ENCODE results near the gene ATP1B2. TPM values are rescaled to one million over a fixed set of nuclear protein-coding genes. Genes with fewer than 3 reads are reported as not detected.

The ATP1B2 gene
- total and polyA plus RNA-seq, 2 of the 8 experiments (the other 6 are each of a cell fraction or from before 2014, with no cell fraction given), result 9.1 to 21.0 TPM

DNA sequence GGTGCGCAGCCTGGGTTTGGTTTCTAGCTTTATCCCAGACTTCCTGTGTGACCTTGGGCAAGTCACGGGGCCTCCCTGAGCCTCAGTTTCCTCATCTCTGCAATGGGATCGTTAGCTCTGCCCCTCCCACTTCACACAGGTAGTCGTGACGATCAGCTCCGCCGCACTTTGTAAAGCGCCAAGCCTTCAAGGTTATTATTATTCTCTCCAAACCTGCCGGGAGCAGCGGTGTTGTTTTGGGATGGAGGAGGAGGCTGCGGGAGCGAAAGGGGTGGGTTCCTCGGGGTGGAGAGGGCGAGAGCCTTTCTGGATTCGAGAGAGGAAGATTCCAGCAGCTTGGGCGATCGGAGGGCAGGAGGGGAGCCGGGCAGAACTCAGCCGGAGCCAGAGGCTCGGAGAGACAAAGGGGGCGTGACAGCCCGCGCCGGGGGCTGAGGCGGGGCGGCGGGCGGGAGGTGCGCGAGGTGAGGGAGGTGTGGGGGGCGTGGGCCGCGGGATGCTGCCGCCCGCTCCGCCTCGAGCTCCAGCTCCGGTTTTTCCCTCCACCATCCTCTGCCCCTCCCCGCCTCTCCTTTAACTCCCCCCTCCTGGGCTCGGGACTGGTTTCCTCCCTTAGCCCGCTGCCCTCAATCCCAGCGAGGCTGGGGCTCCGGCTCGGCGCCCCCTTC lies 54.0 kb downstream of the ATP1B2 start, which contains the start of gene EFNB3:
EFNB3 (plus strand) TSS at position 602 of the 668 bp plus-strand sequence. CDS start 397 bp downstream, outside the sequence.
- no peak within 1 kb of the TSS; the same call in 1 of the 2 replicates for H3K27ac ChIP-seq (ENCODE audit: low read depth, low read length)
- no peak for TF ChIP-seq RAD21 (IDR thresholded peaks at IDR 0.05 in 1 of 2, conservative IDR thresholded peaks at IDR 0.05 in 1 of 2; ENCODE audit: low read depth in 2 of 2, low read length in 2 of 2)
- TF ChIP-seq, protein P1, sequence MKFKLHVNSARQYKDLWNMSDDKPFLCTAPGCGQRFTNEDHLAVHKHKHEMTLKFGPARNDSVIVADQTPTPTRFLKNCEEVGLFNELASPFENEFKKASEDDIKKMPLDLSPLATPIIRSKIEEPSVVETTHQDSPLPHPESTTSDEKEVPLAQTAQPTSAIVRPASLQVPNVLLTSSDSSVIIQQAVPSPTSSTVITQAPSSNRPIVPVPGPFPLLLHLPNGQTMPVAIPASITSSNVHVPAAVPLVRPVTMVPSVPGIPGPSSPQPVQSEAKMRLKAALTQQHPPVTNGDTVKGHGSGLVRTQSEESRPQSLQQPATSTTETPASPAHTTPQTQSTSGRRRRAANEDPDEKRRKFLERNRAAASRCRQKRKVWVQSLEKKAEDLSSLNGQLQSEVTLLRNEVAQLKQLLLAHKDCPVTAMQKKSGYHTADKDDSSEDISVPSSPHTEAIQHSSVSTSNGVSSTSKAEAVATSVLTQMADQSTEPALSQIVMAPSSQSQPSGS (IDR thresholded peaks at IDR 0.05; ENCODE audit: low read length), result no peak
- peak; percentile 22; the same call in 1 of the 2 replicates for TF ChIP-seq EGR1 (IDR thresholded peaks at IDR 0.05; ENCODE audit: borderline replicate concordance, low read depth, low read length)
- TF ChIP-seq KDM1A (IDR thresholded peaks at IDR 0.05; ENCODE audit: borderline replicate concordance, low read length), result peak; percentile 93
- peak; percentile 68; the same call in 1 of the 2 replicates for TF ChIP-seq BACH1 (IDR thresholded peaks at IDR 0.05; ENCODE audit: low read length)
- peak; percentile 11 for TF ChIP-seq KDM4A (IDR thresholded peaks at IDR 0.05; ENCODE audit: low read depth, low read length, severe bottlenecking)
- no peak for TF ChIP-seq TCF12 (IDR thresholded peaks at IDR 0.05; ENCODE audit: low read depth, low read length)
- TF ChIP-seq, protein P2, sequence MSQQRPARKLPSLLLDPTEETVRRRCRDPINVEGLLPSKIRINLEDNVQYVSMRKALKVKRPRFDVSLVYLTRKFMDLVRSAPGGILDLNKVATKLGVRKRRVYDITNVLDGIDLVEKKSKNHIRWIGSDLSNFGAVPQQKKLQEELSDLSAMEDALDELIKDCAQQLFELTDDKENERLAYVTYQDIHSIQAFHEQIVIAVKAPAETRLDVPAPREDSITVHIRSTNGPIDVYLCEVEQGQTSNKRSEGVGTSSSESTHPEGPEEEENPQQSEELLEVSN (IDR thresholded peaks at IDR 0.05), result 0 out of 2 replicates have a peak, but pooled peaks have one; percentile 27

More for the DNA sequence above, 54.0 kb downstream of the ATP1B2 start, which contains the start of gene EFNB3:
- H3K9ac ChIP-seq (replicated peaks in 1 of 4; ENCODE audit: extremely low read depth in 1 of 4, low read depth in 3 of 4, low read length in 3 of 4), result peak within 1 kb of the TSS in 3 of 4 experiments; percentile 41 to 58 (median 42); a peak in 5 of 7 replicates
- H3K79me2 ChIP-seq (ENCODE audit: control insufficient read depth in 1 of 2, insufficient read depth in 2 of 2, low read length in 2 of 2), result no peaks in the 10 kb centered on the region
- POLR2A ChIA-PET (ENCODE audit: partially characterized antibody), result interaction anchor here (0.6 to 11.4 kb wide), 14 partner anchors 9 to 227 kb away, joined by 3 to 186 read pairs (median 4); partner anchors contain the start of genes CNTROB, DNAH2, SAT2 and SOX15
- no peak within 1 kb of the TSS for H2BK120ac ChIP-seq (replicated peaks; ENCODE audit: low read depth, low read length)
- H3K14ac ChIP-seq (ENCODE audit: insufficient read length), result no peak within 1 kb of the TSS
- H2BK12ac ChIP-seq (ENCODE audit: low read depth, low read length), result 0 out of 2 replicates have a peak within 1 kb of the TSS, but pooled peaks have one; percentile 60
- H2AFZ ChIP-seq (ENCODE audit: low read length), result no peak within 1 kb of the TSS
- DNase-seq (ENCODE audit: low read depth in 1 of 2, low spot score in 2 of 2) (peak in 1 of 2 experiments; percentile 86), FAIRE-seq (no peak)
- peak within 1 kb of the TSS; percentile 66 for H4K8ac ChIP-seq (ENCODE audit: extremely low read depth, insufficient read depth, low read length)
- CTCF ChIA-PET (ENCODE audit: partially characterized antibody), result interaction anchor here (0.9 to 9.2 kb wide), 9 partner anchors 12 to 138 kb away, joined by 3 to 85 read pairs (median 5); partner anchors contain the start of genes DNAH2, SAT2, TP53 and WRAP53
- peaks cover 2 to 7% of the 10 kb centered on the region in 2 experiments for H4K20me1 ChIP-seq (replicated peaks in 1 of 2; ENCODE audit: control insufficient read depth in 1 of 2, insufficient read depth in 2 of 2, low read length in 2 of 2)
- H2BK15ac ChIP-seq (ENCODE audit: low read length), result no peak within 1 kb of the TSS
- peaks cover 0 to 3% (median 1%) of the 10 kb centered on the region in 4 experiments; a peak in 2 of 7 replicates for H3K27me3 ChIP-seq (replicated peaks in 1 of 4; ENCODE audit: control insufficient read depth in 3 of 4, extremely low read depth in 1 of 4, insufficient read depth in 3 of 4, low read length in 3 of 4)
- H3K36me3 ChIP-seq (ENCODE audit: control insufficient read depth in 2 of 4, insufficient read depth in 4 of 4, low read length in 3 of 4), result peaks cover 0 to 5% (median 2%) of the 10 kb centered on the region in 4 experiments; a peak in 3 of 8 replicates
- H3K23ac ChIP-seq (ENCODE audit: insufficient read length), result no peak within 1 kb of the TSS
- H3K4me1 ChIP-seq (replicated peaks in 1 of 4; ENCODE audit: control insufficient read depth in 3 of 4, insufficient read depth in 4 of 4, low read length in 3 of 4), result peaks cover 2 to 19% (median 16%) of the 10 kb centered on the region in 4 experiments
- no peak within 1 kb of the TSS for H2BK20ac ChIP-seq (ENCODE audit: low read length)
- peak within 1 kb of the TSS; percentile 29 for H4K5ac ChIP-seq (ENCODE audit: insufficient read length, low read depth, low read length)
- H3K4ac ChIP-seq (replicated peaks; ENCODE audit: insufficient read length, low read depth, low read length), result no peak within 1 kb of the TSS
- peaks cover 19% of the 10 kb centered on the region; the same call in 1 of the 2 replicates for H3K23me2 ChIP-seq (ENCODE audit: low read depth, low read length)
- H3K18ac ChIP-seq (ENCODE audit: extremely low read depth, low read length), result no peak within 1 kb of the TSS; the same call in 1 of the 2 replicates
- H3K56ac ChIP-seq (replicated peaks; ENCODE audit: insufficient read length, low read depth, low read length), result no peak within 1 kb of the TSS
- peak within 1 kb of the TSS; percentile 16 for H2BK5ac ChIP-seq (ENCODE audit: low read depth, low read length)
- H3K9me3 ChIP-seq (ENCODE audit: insufficient read depth in 2 of 2, low read depth in 1 of 2, low read length in 1 of 2), result no peaks in the 10 kb centered on the region
- H3K4me3 ChIP-seq (ENCODE audit: extremely low read depth in 1 of 4, insufficient read depth in 2 of 4, low read depth in 3 of 4, low read length in 4 of 4), result peak within 1 kb of the TSS; percentile 56 to 86 (median 66)
- H3K4me2 ChIP-seq (ENCODE audit: insufficient read depth in 1 of 2, low read depth in 2 of 2, low read length in 2 of 2), result peak within 1 kb of the TSS; percentile 82 to 90
- no peaks in the 10 kb centered on the region; the same call in 1 of the 2 replicates for H3K79me1 ChIP-seq (ENCODE audit: low read depth, low read length)
- WGBS, 2 experiments (ENCODE audit: extremely low coverage in 1 of 2, insufficient coverage in 1 of 2, insufficient read length in 1 of 2, insufficient replicate concordance in 2 of 2, low coverage in 1 of 2, low lambda C conversion rate in 2 of 2, missing lambda C conversion rate in 1 of 2), result 3% methylated on average over 14 of the region's 45 CpGs; no CpG with 5 or more reads in 1 of the 2 experiments
- no peak within 1 kb of the TSS for H4K91ac ChIP-seq (replicated peaks; ENCODE audit: insufficient read length, low read length)
- H2AK5ac ChIP-seq (ENCODE audit: low read depth, low read length), result no peak within 1 kb of the TSS; the same call in 1 of the 2 replicates

Measured in H1 (cell line).